Measurements from ENCODE around the gene TMEM115. TPM values are rescaled to one million over a fixed set of nuclear protein-coding genes. Genes with fewer than 3 reads are reported as not detected.

TMEM115 gene
- total and polyA plus RNA-seq, 11 donors = 20.5 to 57.3 (median 28.9) TPM

GRCh38 chr3:50388720-50389413, 29.5 kb upstream of the TMEM115 start:
- WGBS, 4 donors = 90 to 91% (median 90%) methylated on average over 18 to 22 of the region's 22 CpGs
- ATAC-seq = no peak
- TF ChIP-seq POLR2A (IDR thresholded peaks at IDR 0.05) = no peak
- no peak for TF ChIP-seq CTCF (IDR thresholded peaks at IDR 0.05)
- intact Hi-C loops (cut with DNase I) = no loop called here
- Histone ChIP-seq H3K36me3 (no peaks in the 10 kb centered on the region), H3K27ac (no peak overlapping the region), H3K27me3 (no peaks in the 10 kb centered on the region), H3K4me3 (no peak overlapping the region), H3K9me3 (no peaks in the 10 kb centered on the region), H3K4me1 (peaks cover 3 to 31% (median 16%) of the 10 kb centered on the region in 12 donors)
- DNase-seq = no peak

GRCh38 chr3:50388016-50388719, 28.8 kb upstream of the TMEM115 start:
- H3K4me1 ChIP-seq = peaks cover 3 to 31% (median 16%) of the 10 kb centered on the region in 12 donors
- intact Hi-C loops (cut with DNase I) = no loop called here
- no peaks in the 10 kb centered on the region for H3K9me3 ChIP-seq
- ATAC-seq (no peak), DNase-seq (no peak)
- H3K36me3 ChIP-seq = no peaks in the 10 kb centered on the region
- no peaks in the 10 kb centered on the region for H3K27me3 ChIP-seq
- H3K4me3 ChIP-seq = no peak overlapping the region
- H3K27ac ChIP-seq = no peak overlapping the region
- TF ChIP-seq POLR2A (IDR thresholded peaks at IDR 0.05) (no peak), CTCF (IDR thresholded peaks at IDR 0.05) (peak in 2 of 12 donors; percentile 7 to 19)
- 81 to 86% (median 84%) methylated on average over 19 to 25 of the region's 25 CpGs for WGBS, 4 donors

GRCh38 chr3:50385754-50386153, 26.4 kb upstream of the TMEM115 start:
- no peaks in the 10 kb centered on the region for H3K9me3 ChIP-seq
- intact Hi-C loops (cut with DNase I) = no loop called here
- no peaks in the 10 kb centered on the region for H3K36me3 ChIP-seq
- peaks cover 0 to 7% (median 3%) of the 10 kb centered on the region in 12 donors for H3K4me1 ChIP-seq
- TF ChIP-seq CTCF (IDR thresholded peaks at IDR 0.05) (no peak), POLR2A (IDR thresholded peaks at IDR 0.05) (no peak)
- no peak overlapping the region for H3K4me3 ChIP-seq
- no peak for ATAC-seq
- 73 to 79% (median 76%) methylated on average over 13 of the region's 13 CpGs for WGBS, 4 donors
- DNase-seq = no peak
- no peak overlapping the region for H3K27ac ChIP-seq
- H3K27me3 ChIP-seq = no peaks in the 10 kb centered on the region

- intact Hi-C loops (cut with DNase I) = no loop called here
- Histone ChIP-seq H3K36me3 (no peaks in the 10 kb centered on the region), H3K4me3 (no peak overlapping the region), H3K9me3 (no peaks in the 10 kb centered on the region), H3K27me3 (no peaks in the 10 kb centered on the region), H3K4me1 (no peaks in the 10 kb centered on the region), H3K27ac (no peak overlapping the region)
- ATAC-seq = no peak
- no peak for DNase-seq
- WGBS, 4 donors = 84 to 93% (median 88%) methylated on average over 5 to 6 of the region's 6 CpGs
- TF ChIP-seq CTCF (IDR thresholded peaks at IDR 0.05) (no peak), POLR2A (IDR thresholded peaks at IDR 0.05) (no peak)
Observed at GRCh38 chr3:50383750-50384149, 24.4 kb upstream of the TMEM115 start.

All from heart left ventricle (tissue), 16 donors.